HUES64 (cell line): ENCODE results near the gene NUP155.
"Not testable (repeated sequence)": the region's sequence is repeated elsewhere in the genome, so short reads cannot be mapped to it uniquely, and the experiment has no call there.

Experiments used
- H3K27ac ChIP-seq: 2 replicates; pipeline ENCODE4 v1.7.0; 2013; ENCODE audit warnings: low read depth, low read length, inconsistent platforms
- H3K27me3 ChIP-seq: 2 replicates; pipeline ENCODE4 v1.6.1; 2013; ENCODE audit warnings: mild to moderate bottlenecking, low read length; ENCODE audit not compliant: insufficient read depth
- H3K36me3 ChIP-seq: 2 replicates; pipeline ENCODE4 v1.6.1; 2013; ENCODE audit warnings: mild to moderate bottlenecking, low read length; ENCODE audit not compliant: insufficient read depth
- H3K4me1 ChIP-seq: 2 replicates; pipeline ENCODE4 v1.6.1; 2013; ENCODE audit warnings: mild to moderate bottlenecking, low read length, moderate library complexity; ENCODE audit not compliant: insufficient read depth
- H3K4me3 ChIP-seq: 2 replicates; pipeline ENCODE4 v1.5.1; 2013; ENCODE audit warnings: mild to moderate bottlenecking, low read length, moderate library complexity
- H3K9ac ChIP-seq: 2 replicates; pipeline ENCODE4 v1.6.1; 2013; ENCODE audit warnings: mild to moderate bottlenecking, low read depth, low read length
- H3K9me3 ChIP-seq: 2 replicates; pipeline ENCODE4 v1.6.1; 2013; ENCODE audit warnings: low read depth, low read length; ENCODE audit not compliant: insufficient read depth
- WGBS: fragments of 150-250, 120-280 bp; methylation state at CpG from one replicate; pipeline ENCODE4 v1.1.7; 2013; ENCODE audit warnings: missing lambda C conversion rate; 5-methylcytosine and 5-hydroxymethylcytosine counted together

NUP155 gene

DNA sequence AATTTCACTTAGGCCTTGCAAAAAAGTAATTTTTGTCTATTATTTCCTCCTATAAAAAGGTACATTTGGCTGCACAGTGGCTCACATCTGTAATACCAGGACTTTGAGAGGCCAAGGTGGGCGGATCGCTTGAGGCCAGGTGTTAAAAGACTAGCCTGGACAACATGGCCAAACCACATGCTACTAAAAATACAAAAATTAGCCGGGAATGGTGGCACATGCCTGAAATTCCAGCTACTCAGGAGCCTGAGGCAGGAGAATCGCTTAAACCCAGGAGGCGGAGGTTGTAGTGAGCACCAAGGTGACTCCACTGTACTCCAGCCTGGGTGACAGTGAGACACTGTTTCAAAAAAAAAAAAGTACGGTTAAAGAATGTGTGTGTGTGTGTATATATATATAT lies 15.7 kb downstream of the NUP155 start:
- Histone ChIP-seq H3K36me3 (peaks cover 82% of the 10 kb centered on the region), H3K4me3 (no peak overlapping the region), H3K27me3 (no peaks in the 10 kb centered on the region), H3K27ac (no peak overlapping the region), H3K9ac (no peak overlapping the region), H3K4me1 (no peaks in the 10 kb centered on the region), H3K9me3 (no peaks in the 10 kb centered on the region)
- WGBS = 97% methylated on average over 5 of the region's 6 CpGs

DNA sequence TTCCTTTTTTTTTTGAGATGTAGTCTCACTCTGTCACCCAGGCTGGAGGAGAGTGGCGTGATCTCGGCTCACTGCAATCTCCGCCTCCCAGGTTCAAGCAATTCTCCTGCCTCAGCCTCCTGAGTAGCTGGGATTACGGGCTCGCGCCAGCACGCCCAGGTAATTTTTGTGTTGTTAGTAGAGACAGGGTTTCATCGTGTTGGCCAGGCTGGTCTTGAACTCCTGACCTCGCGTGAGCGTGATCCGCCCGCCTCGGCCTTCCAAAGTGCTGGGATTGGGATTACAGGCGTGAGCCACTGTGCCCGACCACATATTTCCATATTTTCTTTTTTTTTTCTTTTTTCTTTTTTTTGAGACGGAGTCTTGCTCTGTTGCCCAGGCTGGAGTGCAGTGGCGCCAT lies 28.2 kb downstream of the NUP155 start:
- peaks cover 87% of the 10 kb centered on the region for H3K36me3 ChIP-seq
- H3K9ac ChIP-seq, H3K27ac ChIP-seq, H3K9me3 ChIP-seq, H3K4me3 ChIP-seq, H3K27me3 ChIP-seq, H3K4me1 ChIP-seq: not testable (repeated sequence)
- 97% methylated on average over 18 of the region's 18 CpGs for WGBS

DNA sequence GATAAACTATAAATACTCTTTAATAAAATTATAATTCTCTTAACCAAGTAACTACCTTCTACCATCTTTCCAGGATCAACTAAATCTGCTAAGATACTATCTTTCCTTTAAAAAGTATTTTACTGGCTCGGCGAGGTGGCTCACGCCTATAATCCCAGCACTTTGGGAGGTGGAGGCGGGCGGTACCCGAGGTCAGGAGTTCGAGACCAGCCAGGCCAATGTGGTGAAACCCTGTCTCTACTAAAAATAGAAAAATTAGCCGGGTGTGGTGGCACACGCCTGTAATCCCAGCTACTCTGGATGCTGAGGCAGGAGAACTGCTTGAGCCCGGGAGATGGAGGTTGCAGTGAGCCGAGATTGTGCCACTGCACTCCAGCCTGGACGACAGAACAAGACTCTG lies 36.2 kb downstream of the NUP155 start:
- WGBS = 96% methylated on average over 12 of the region's 12 CpGs
- H3K36me3 ChIP-seq = peaks cover 90% of the 10 kb centered on the region

GRCh38 chr5:37326536-37326935 lies 44.4 kb downstream of the NUP155 start:
- no peak overlapping the region for H3K27ac ChIP-seq
- no peaks in the 10 kb centered on the region for H3K9me3 ChIP-seq
- no peak overlapping the region for H3K4me3 ChIP-seq
- H3K9ac ChIP-seq = no peak overlapping the region
- H3K4me1 ChIP-seq = no peaks in the 10 kb centered on the region
- H3K27me3 ChIP-seq = no peaks in the 10 kb centered on the region
- H3K36me3 ChIP-seq = peaks cover 97% of the 10 kb centered on the region

More for the DNA sequence above, 36.2 kb downstream of the NUP155 start:
- not testable (repeated sequence) for H3K4me1 ChIP-seq, H3K9ac ChIP-seq, H3K27me3 ChIP-seq, H3K27ac ChIP-seq, H3K4me3 ChIP-seq, H3K9me3 ChIP-seq

GRCh38 chr5:37323607-37324006 lies 47.3 kb downstream of the NUP155 start:
- 86% methylated on average over 1 of the region's 1 CpG for WGBS
- peaks cover 97% of the 10 kb centered on the region for H3K36me3 ChIP-seq

DNA sequence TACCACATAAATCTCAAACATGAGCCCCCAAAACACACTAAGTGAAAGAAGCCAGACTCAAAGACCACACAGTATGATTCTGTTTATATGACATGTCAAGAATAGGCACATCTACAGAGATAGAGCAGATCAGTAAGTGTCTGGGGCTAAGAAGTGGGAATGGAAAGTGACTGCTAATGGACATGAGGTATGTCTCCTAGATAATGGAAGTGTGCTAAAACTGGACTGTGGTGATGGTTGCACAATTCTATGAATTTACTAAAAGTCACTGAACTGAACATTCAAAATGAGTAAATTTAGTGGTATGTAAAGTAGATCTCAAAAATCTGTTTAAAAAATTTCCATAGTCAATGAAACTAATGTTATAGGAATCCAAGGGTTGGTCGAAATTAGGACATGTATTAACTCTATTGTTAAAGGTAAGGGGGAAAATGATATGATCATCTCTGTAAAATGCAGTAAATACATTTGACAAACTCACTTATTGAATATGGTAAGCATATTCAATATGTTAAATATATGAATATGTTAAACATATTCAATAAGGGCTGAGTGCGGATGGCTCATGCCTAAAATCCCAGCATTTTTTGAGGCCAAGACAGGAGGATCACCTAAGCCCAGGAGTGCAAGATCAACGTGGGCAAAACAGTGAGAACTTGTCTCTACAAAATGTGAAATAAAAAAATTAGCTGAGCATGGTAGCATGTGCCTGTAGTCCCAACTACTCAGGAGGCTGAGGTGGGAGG lies 51.7 kb downstream of the NUP155 start:
- WGBS = 97% methylated on average over 3 of the region's 3 CpGs
- H3K27me3 ChIP-seq = no peaks in the 10 kb centered on the region
- H3K9ac ChIP-seq = no peak overlapping the region
- H3K9me3 ChIP-seq = no peaks in the 10 kb centered on the region
- H3K27ac ChIP-seq = no peak overlapping the region
- no peak overlapping the region for H3K4me3 ChIP-seq
- no peaks in the 10 kb centered on the region for H3K4me1 ChIP-seq
- peaks cover 93% of the 10 kb centered on the region for H3K36me3 ChIP-seq

More at GRCh38 chr5:37323607-37324006, 47.3 kb downstream of the NUP155 start:
- Histone ChIP-seq H3K27me3 (no peaks in the 10 kb centered on the region), H3K9ac (no peak overlapping the region), H3K9me3 (no peaks in the 10 kb centered on the region), H3K4me3 (no peak overlapping the region), H3K27ac (no peak overlapping the region), H3K4me1 (no peaks in the 10 kb centered on the region)

GRCh38 chr5:37316027-37316426 lies 54.9 kb downstream of the NUP155 start:
- no peak overlapping the region for H3K9ac ChIP-seq
- peaks cover 96% of the 10 kb centered on the region for H3K36me3 ChIP-seq
- H3K27ac ChIP-seq = no peak overlapping the region
- H3K9me3 ChIP-seq = no peaks in the 10 kb centered on the region
- H3K27me3 ChIP-seq = no peaks in the 10 kb centered on the region
- no peaks in the 10 kb centered on the region for H3K4me1 ChIP-seq
- no peak overlapping the region for H3K4me3 ChIP-seq
- WGBS = 86% methylated on average over 3 of the region's 4 CpGs

- H3K4me1 ChIP-seq = no peaks in the 10 kb centered on the region
- H3K9me3 ChIP-seq = no peaks in the 10 kb centered on the region
- WGBS = 94% methylated on average over 1 of the region's 1 CpG
- peaks cover 95% of the 10 kb centered on the region for H3K36me3 ChIP-seq
- H3K9ac ChIP-seq = no peak overlapping the region
- H3K27me3 ChIP-seq = no peaks in the 10 kb centered on the region
- no peak overlapping the region for H3K27ac ChIP-seq
- H3K4me3 ChIP-seq = no peak overlapping the region
Observed at GRCh38 chr5:37310360-37310759, 60.5 kb downstream of the NUP155 start.

- Histone ChIP-seq H3K4me1 (no peaks in the 10 kb centered on the region), H3K4me3 (no peak overlapping the region), H3K9ac (no peak overlapping the region), H3K27me3 (no peaks in the 10 kb centered on the region), H3K27ac (no peak overlapping the region), H3K36me3 (peaks cover 93% of the 10 kb centered on the region), H3K9me3 (no peaks in the 10 kb centered on the region)
- 95% methylated on average over 4 of the region's 4 CpGs for WGBS
Observed at GRCh38 chr5:37308793-37309192, 62.1 kb downstream of the NUP155 start.

DNA sequence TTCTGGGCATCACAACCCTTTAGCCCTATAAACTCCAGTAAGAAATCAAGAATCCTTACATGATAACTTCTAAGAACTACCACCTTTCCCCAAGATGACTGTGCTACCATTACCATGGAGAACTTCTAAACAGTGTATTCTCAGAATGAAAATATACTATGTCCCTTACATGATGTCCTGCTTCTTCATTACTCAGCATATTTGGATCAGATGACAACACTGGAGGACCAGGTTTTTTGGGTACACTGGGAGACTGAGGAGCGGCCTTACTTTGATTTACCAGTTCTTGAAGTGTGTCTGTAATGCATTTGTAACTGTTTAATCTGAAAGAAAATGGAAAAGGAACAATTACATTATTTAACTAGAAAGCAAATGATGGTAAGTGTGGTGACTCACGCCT lies 66.0 kb downstream of the NUP155 start:
- no peaks in the 10 kb centered on the region for H3K27me3 ChIP-seq
- H3K36me3 ChIP-seq = peaks cover 93% of the 10 kb centered on the region
- H3K27ac ChIP-seq = no peak overlapping the region
- H3K9me3 ChIP-seq = no peaks in the 10 kb centered on the region
- H3K4me3 ChIP-seq = no peak overlapping the region
- no peaks in the 10 kb centered on the region for H3K4me1 ChIP-seq
- no peak overlapping the region for H3K9ac ChIP-seq
- WGBS = 97% methylated on average over 2 of the region's 2 CpGs

DNA sequence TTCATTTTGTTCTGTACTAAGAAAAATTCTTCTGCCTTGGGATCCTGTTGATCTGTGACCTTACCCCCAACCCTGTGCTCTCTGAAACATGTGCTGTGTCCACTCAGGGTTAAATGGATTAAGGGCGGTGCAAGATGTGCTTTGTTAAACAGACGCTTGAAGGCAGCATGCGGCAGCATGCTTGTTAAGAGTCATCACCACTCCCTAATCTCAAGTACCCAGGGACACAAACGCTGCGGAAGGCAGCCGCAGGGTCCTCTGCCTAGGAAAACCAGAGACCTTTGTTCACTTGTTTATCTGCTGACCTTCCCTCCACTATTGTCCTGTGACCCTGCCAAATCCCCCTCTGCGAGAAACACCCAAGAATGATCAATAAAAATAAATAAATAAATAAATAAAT lies 74.6 kb downstream of the NUP155 start:
- H3K4me1 ChIP-seq = not testable (repeated sequence)
- 95% methylated on average over 6 of the region's 7 CpGs for WGBS

More for the DNA sequence above, 74.6 kb downstream of the NUP155 start:
- peaks cover 81% of the 10 kb centered on the region for H3K36me3 ChIP-seq
- H3K27me3 ChIP-seq, H3K9me3 ChIP-seq, H3K4me3 ChIP-seq, H3K9ac ChIP-seq, H3K27ac ChIP-seq: not testable (repeated sequence)
